GM20000 (cell line): ENCODE results near the gene FUT9.

Experiments used
- DNase-seq: peaks from one replicate; pipeline ENCODE4 v3.0.0; 2012; ENCODE audit warnings: low spot score
- TF ChIP-seq, protein P1 (sequence below): IDR thresholded peaks from 2 replicates; pipeline ENCODE4 v1.5.1; 2012; ENCODE audit warnings: mild to moderate bottlenecking, control low read depth; ENCODE audit errors: extremely low read depth, missing control alignments

Gene FUT9

DNA sequence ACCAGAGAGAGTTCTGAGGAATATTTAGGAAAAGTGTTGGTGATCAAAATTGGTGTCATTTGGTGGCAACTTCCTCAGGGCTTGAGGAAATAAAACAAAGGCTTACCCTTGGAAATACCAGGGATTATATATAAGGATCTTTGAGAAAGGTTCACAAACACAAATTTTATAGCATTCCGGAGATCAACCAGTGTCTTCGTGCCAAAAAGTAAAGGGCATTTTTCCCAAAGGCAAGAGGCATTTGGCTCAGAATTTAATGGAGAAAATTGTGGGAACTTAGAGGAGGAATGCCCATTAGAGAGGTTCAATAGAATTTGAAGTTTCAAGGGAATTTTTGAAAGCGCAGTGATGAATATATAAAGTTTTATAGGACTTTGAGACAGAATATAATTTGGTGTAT is 179.5 kb downstream of the FUT9 start:
- DNase-seq = no peak
- TF ChIP-seq, protein P1, sequence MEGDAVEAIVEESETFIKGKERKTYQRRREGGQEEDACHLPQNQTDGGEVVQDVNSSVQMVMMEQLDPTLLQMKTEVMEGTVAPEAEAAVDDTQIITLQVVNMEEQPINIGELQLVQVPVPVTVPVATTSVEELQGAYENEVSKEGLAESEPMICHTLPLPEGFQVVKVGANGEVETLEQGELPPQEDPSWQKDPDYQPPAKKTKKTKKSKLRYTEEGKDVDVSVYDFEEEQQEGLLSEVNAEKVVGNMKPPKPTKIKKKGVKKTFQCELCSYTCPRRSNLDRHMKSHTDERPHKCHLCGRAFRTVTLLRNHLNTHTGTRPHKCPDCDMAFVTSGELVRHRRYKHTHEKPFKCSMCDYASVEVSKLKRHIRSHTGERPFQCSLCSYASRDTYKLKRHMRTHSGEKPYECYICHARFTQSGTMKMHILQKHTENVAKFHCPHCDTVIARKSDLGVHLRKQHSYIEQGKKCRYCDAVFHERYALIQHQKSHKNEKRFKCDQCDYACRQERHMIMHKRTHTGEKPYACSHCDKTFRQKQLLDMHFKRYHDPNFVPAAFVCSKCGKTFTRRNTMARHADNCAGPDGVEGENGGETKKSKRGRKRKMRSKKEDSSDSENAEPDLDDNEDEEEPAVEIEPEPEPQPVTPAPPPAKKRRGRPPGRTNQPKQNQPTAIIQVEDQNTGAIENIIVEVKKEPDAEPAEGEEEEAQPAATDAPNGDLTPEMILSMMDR = no peak

- DNase-seq = no peak
- TF ChIP-seq, protein P1 = no peak
Measured at GRCh38 chr6:96196633-96197032, 180.9 kb downstream of the FUT9 start.

DNA sequence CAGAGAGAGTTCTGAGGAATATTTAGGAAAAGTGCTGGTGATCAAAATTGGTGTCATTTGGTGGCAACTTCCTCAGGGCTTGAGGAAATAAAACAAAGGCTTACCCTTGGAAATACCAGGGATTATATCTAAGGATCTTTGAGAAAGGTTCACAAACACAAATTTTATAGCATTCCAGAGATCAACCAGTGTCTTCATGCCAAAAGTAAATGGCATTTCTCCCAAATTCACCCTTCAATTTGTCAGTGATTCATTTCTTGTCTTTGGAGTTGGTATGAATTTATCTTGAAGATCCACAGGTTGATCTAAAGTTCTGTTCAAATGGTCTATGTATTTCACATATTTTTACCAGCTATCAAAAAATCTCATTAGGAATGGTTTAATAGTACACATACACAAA is 181.5 kb downstream of the FUT9 start:
- TF ChIP-seq, protein P1 = no peak

DNA sequence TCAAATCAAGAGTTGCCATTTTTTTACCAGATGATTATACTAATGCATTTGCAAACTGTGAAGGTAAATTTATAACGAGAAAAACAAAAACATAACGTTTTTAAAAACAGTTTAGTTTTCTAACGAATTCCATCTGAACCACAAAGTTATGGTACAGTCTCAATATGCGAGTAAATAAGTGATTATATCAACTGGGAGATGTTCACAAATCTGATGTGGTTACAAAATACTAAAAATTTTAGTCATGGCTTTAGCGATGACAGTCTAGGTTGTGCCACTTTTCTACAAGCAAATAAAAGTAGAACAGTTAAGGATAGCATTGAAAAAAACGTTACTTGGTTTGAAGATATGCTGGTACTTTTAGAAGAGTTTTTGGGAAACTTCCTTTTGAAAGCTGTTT is 186.8 kb downstream of the FUT9 start:
- DNase-seq = no peak
- TF ChIP-seq, protein P1 = no peak

More for the DNA sequence above, 181.5 kb downstream of the FUT9 start:
- no peak for DNase-seq

GRCh38 chr6:96211341-96211740 is 195.6 kb downstream of the FUT9 start:
- DNase-seq = no peak
- TF ChIP-seq, protein P1 = no peak

DNA sequence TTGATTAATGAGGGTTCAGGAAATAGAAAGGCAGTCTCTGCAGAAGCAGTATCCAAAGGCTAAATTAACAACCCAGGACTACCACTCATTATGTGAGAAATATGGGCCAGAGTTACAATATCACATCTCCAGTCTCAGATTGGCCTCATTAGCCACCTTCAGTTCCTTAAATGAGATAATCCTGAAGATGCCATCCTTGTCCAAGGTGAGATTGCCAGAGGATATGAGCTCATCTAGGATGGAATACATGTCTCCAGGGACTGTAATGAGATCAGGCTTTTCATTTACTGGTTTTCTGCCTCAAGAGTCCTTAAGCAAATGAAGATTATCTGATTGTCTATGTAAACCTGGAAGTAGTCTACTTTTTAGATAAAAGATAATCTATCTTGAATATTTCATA is 196.3 kb downstream of the FUT9 start:
- no peak for DNase-seq

GRCh38 chr6:96213784-96214183 is 198.0 kb downstream of the FUT9 start:
- DNase-seq = no peak
- TF ChIP-seq, protein P1 = no peak

More for the DNA sequence above, 196.3 kb downstream of the FUT9 start:
- TF ChIP-seq, protein P1 = no peak
